Stimulated activated CD8-positive, alpha-beta memory T cell treated with anti-CD3 and anti-CD28 coated beads, Interleukin-12 subunit alpha, Interleukin-12 subunit beta, amount 100 ng/mL, for 4 hours (primary cell): ENCODE measurements around the gene FNTB.

Source experiments
- DNase-seq: peaks from one replicate; pipeline ENCODE4 v3.0.0-alpha.2; 2020; ENCODE audit warnings: low read depth

Gene FNTB

DNA sequence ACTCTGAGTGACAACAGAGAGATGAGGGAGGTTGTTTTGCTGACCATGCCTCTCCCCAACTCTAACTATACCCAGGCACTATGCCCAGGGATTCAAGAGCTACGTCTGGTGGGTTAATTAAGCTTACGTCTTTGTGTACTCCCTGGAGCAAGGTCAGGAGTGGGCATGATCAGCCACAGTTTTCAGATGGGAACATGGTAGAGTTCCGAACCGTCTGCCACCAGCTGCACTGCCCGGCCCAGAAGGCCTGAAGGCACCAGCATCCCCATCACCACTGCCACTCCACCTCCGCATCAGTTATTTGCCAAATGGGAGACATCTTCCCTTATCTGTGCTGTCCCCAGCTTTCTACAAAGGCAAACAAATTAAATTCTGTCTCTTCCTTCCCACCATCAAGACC is 33.0 kb upstream of the FNTB start:
- DNase-seq = no peak

DNA sequence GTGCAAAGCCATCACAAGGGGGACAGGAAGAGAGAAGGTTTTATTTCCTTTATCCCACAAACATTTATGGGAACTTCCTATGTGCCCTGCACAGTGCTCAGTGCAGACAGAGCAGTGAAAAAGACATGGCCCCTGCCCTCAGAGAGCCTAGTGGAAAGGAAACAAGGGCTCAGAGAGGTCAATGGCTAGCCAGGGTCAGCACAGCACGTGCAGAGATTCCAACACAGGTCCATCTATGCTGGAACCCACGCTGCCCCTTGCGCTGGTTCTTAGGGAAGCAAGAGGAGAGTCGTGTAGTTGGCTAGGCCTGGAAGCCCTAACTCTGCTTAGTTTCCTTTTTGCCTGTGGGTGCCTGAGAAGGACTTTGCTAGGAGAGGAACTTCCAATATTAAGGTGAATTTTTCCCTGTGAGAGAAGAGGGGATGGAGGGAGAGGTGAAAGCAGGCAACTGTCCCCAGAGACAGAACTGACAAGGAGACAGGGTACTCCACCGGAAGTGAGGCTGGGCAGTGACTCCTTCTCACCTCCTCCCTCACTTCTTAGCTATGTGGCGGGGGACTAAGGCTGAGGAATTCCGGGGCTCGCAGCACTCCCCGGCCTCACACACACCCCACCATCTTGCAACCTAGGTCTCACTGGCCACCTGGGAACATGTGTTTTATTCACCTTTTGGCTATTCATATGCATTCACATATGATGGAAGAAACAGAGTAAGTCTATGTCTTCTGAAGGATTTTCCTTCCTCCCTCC is 32.0 kb upstream of the FNTB start:
- DNase-seq = no peak

DNA sequence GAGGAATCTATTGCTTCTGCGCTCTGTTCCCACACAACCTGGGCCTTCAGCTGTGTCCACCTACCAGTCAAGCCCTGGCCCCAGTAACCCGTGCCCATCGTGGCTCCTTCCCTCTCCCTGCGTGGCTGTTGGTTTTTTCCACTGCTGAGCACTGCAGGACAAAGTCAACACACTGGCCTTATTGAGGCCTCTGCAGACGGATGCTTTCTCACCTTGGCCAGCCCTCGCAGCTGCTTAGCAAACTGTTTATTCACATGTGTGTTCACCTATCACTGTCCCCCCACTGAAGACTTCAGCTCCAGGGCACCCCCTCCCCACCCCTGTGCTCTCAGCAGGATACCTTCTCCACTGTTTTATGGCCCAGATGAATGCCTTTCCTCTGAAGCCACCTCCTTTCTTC is 31.4 kb upstream of the FNTB start:
- no peak for DNase-seq

- DNase-seq = no peak
These were observed 29.8 kb upstream of the FNTB start for GRCh38 chr14:64956697-64957406.

- DNase-seq = no peak
These were observed 28.5 kb upstream of the FNTB start for GRCh38 chr14:64958201-64958600.

DNA sequence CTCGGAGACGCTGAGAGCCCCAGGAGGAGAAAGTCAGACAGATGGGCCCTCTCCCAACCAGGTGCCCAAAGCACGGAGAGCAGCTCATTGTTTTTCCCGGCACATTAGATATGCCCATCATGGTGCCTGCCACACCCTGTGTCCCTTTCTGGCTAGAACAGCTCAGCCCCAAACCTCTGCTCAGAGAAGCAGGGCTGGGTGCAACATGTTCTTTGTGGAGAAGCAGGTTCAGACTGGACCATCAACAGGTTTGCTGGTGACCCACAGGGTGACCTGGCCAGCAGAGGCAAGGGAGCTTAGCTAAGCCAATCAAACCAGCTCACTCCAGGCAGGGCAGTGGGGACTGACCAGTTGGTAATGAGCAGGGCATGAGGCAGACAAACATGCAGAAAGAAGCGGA is 28.0 kb upstream of the FNTB start:
- DNase-seq = no peak

DNA sequence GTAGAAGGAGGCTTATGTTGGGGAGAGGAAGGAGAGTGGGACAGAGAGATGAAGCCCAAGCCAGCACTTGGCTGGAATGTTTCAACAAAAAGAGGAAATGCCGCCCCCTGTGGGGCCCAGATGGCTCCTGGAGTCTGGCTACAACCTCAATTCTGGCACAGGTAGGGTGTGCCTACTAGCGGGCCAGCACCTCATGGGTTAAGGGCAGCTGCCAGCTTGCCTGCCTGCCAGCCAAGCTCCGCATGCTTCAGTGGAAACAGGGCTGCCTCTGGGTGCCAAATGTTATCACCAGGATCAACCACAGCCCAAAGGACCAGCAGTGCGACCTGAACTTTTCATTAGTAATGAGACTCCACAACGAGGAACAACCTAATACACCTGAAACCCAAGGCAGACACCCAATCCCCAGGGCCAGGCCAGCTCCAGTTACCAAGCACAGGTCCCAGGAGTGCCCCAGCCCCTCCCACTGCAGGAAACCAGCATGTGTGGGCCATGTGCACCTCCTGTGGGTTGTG is 25.9 kb upstream of the FNTB start:
- DNase-seq = no peak

GRCh38 chr14:64963611-64964010 is 23.1 kb upstream of the FNTB start:
- no peak for DNase-seq

DNA sequence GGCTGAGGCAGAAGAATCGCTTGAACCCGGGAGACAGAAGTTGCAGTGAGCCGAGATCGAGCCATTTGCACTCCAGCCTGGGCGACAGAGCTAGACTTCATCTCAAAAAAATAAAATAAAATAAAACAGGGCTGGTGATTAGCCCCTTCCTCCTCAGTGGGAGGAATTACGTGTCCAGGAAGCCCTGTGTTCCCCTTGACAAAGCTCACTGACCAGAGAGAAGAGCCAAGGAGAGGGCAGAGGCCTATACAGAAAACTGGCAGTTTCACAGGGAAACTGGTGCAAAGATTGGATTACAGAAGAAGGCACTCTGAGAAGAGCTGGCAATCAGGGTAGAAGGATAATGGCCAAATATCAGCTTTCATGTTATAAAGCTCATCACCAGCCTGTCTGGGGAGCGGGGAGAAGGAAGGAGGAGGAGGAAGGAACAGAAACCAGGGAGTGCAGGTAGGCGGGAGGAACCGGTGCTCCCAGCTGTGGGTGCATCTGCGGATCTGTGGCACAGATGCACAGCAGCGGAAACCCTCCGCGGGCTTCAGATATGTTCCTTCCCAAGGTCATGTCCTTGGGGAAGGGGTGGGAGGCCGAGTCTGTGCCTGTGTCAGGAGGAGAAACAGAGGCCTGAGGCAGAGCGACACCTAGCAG is 21.2 kb upstream of the FNTB start:
- DNase-seq = no peak

DNA sequence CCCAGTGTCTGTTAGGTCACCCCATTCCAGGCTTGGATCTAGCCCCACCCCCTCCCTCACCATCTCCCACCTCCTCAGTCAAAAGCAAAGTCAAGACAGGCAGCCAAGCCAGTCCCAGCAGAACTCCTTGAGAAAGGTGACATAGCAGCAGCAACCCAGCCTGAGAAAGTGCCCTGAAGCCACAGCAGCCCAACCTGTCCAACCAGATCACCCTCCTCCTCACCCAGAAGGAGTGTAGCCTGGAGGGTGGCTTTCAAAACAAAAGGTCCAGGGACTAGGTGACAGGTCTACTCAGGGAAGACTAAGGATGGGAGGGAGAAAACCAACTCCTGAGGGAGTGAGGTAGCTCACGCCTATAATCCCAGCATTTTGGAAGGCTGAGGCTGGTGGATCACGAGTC is 19.7 kb upstream of the FNTB start:
- DNase-seq = no peak

GRCh38 chr14:64968167-64968566 is 18.5 kb upstream of the FNTB start:
- no peak for DNase-seq

- no peak for DNase-seq
These were observed 18.0 kb upstream of the FNTB start for GRCh38 chr14:64968651-64969050.

- DNase-seq = no peak
These were observed 16.7 kb upstream of the FNTB start for GRCh38 chr14:64970041-64970440.

- no peak for DNase-seq
These were observed 15.8 kb upstream of the FNTB start for GRCh38 chr14:64970776-64971477.

DNA sequence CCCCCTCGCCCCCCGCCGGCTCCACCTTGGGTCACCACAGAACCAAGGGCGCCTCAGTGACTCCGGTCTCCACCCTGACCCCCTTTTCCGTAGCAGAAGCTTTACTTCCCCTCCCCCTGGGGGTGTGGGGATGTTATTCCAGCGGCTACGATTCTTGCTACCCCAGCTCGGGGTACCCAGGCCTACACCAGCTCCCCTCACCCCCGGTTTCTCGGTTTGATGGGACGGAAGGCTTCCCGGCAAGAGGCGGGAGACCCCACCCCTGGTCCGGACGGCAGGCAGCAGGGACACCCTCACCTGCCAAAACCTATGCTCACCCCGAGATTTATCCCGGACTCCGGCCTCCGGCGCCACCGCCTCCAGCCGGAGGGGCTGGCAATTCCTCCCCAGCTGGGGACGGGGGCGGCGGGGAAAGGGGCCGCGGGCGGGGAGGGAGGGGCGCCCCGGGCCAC is 15.2 kb upstream of the FNTB start:
- no peak for DNase-seq

GRCh38 chr14:64971943-64972791 is 14.5 kb upstream of the FNTB start, which contains the start of gene RAB15:
Gene RAB15, minus strand, starts transcription at chr14:64972336. Its CDS starts 260 bp downstream, at chr14:64972076.
- DNase-seq = peak; percentile 25

GRCh38 chr14:64973026-64973442 is 13.7 kb upstream of the FNTB start:
- DNase-seq = no peak

- no peak for DNase-seq
These were observed 12.9 kb upstream of the FNTB start for GRCh38 chr14:64973826-64974225.

GRCh38 chr14:64974563-64974962 is 12.1 kb upstream of the FNTB start:
- no peak for DNase-seq

DNA sequence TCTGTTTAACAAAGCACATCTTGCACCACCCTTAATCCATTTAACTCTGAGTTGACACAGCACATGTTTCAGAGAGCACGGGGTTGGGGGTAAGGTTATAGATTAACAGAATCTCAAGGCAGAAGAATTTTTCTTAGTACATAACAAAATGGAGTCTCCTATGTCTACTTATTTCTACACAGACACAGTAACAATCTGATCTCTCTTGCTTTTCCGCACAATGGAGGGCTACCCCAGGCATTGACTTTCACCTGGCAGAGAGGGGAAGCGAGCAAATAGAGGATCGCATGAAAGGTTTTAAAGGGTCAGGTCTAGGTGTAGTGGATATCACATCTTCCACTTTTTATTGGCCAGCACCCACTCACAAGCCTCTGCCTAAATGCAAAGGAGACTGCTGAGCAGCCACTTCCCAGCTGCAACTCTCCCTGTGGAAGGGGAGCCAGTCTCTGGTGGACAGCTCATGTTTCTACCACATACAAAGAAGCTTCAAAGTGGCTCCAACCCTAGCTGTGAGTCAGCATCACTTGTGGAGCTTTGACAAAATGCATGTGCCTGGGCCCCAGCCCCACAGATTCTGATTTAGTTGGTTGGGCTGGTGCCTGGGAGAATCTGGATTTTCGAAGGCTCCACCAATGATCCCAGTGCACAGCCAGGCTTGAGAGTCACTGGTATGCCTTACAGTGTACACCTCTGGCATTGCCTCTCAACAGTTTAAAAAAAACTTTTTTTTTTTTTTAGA is 7.2 kb upstream of the FNTB start:
- no peak for DNase-seq
